GM12873 (cell line): ENCODE measurements around the gene TMEM97.

Source experiments
- TF ChIP-seq, protein P1 (sequence below): IDR thresholded peaks from 2 replicates; pipeline ENCODE4 v1.5.1; 2012; ENCODE audit warnings: low read depth, mild to moderate bottlenecking, moderate library complexity, low read length, control low read depth; ENCODE audit not compliant: insufficient read depth; ENCODE audit errors: missing control alignments

The TMEM97 gene

DNA sequence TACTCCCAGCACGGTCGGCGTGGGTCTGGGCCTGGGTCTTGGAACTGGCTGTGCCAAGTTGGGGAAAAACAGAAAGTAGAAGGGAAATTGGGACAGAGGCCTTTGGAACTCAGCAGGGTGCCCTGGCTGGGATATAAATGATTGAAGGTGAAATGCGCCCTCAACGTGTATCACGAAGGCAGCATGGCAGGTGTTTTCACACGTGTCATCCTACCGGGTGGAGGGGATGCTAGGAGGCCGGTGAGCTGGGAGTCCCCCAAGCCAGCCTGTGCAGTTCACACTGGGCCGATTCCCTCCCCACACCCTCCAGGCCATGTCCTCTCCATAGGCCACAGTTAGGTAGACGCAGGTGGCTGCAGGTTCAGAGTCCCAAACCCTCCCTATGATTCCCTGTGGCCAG is 22.5 kb downstream of the TMEM97 start:
- TF ChIP-seq, protein P1, sequence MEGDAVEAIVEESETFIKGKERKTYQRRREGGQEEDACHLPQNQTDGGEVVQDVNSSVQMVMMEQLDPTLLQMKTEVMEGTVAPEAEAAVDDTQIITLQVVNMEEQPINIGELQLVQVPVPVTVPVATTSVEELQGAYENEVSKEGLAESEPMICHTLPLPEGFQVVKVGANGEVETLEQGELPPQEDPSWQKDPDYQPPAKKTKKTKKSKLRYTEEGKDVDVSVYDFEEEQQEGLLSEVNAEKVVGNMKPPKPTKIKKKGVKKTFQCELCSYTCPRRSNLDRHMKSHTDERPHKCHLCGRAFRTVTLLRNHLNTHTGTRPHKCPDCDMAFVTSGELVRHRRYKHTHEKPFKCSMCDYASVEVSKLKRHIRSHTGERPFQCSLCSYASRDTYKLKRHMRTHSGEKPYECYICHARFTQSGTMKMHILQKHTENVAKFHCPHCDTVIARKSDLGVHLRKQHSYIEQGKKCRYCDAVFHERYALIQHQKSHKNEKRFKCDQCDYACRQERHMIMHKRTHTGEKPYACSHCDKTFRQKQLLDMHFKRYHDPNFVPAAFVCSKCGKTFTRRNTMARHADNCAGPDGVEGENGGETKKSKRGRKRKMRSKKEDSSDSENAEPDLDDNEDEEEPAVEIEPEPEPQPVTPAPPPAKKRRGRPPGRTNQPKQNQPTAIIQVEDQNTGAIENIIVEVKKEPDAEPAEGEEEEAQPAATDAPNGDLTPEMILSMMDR: no peak

GRCh38 chr17:28342313-28342712 is 23.3 kb downstream of the TMEM97 start:
- TF ChIP-seq, protein P1: no peak

DNA sequence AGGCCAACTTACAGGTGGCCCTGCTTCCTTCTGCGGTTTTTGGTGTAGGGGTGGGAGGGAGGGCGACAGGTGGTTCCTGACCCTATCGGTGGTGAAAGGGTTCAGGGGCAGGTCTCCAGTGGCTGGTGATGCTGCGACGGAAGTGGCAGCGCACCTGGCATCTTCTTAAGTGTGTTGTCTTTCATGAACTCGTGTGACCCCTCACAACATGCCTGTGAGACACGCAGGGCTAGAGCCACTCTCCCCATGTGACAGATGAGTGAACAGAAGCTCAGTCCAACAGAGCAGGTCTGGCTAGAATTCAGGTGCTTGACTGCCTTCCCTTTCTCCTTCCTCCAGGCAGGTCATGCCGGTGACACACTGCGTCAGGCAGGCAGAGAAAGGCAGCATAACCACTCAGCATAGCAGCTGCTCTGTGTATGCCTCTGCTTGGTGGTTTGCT is 24.5 kb downstream of the TMEM97 start:
- TF ChIP-seq, protein P1: no peak

DNA sequence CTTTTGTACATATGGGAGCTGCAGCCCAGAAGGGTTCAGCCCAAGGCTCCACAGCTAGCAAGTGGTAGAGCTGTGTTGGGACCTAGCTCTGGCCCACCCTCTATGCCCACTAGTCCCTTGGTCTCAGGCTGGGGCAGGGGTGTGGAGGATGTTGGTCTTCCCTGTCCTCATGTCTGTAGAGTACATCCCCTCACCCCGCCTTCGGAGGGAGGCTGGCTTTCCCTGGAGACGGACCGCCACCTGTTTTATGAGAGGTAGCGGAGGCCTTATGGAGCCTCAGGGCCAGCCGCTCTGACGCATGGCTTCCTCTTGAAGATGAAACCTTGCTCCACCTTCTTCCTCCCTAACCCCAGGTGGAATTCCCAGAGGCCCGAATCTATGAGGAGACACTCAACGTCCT is 25.0 kb downstream of the TMEM97 start:
- TF ChIP-seq, protein P1: no peak

DNA sequence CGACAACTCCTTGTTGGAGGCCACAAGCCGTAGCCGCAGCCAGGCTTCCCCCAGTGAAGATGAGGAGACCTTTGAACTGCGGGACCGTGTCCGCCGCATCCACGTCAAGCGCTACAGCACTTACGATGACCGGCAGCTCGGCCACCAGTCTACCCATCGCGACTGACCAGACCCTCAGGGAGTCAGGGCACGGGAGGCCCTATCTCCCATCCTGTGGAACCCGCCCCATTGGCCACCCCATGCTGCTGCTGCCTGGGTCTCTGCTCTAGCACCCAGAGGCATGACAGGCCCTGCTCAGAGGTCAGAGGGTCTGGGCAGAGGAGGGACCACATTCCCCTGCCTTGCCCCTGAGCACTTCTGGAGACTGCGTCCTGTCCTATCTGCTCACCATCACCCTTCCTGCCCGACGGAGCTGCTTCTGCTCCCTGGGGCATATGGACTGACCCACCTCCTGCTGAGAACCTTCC is 25.5 kb downstream of the TMEM97 start:
- TF ChIP-seq, protein P1: no peak

DNA sequence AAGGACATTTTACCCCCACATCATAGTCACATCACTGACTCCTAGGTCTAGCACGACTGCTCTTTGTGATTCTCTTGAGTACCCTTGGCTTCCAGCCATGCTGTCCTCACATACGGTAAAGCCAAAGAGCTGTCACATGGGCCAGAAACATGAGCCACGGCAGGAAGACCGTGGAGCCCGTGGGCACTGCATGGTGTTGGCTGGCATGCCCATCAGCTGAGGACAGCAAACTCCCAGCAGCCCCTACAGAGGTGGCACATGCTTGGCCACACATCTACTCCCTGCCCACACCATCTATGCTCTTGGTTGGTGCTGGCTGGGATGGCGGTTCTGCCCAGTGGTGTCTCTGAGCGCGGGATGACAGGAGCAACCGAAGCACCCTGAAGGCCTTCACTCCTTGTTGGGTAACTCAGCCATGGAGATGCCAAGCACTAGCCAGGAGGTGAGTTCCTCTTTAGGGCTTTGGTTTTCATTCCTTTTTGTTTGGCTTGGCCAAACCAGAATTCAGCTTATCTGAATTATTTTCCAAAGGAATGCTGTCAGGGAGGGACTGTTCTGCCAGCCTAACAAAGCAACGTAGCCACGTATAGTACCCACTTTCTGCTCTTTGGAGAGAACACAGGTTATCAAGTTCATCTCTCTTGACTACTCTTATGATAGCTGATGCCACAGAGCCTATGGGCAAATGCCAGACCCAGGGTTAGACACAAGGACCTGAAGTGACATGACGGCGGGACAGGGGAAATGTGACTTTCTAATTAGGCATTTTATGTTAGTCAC is 26.6 kb downstream of the TMEM97 start:
- TF ChIP-seq, protein P1: no peak

DNA sequence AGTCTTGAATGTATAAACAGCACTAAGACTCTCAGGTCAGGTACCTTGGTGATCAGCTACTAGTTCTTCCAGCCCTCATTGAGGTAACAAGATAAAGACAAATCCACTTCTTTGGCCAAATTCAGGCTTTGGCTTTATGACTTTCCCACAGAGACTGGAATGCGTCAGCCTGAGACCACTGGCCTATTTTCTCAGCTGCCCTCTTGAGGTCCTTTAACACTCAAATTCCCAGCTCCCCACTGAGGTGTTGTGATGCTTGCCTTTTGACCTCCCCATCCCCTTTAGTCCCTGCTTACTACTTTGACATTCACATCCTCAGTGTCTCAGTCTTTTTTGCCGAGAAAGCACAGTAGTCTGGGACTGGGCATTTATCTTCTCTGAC is 27.2 kb downstream of the TMEM97 start:
- TF ChIP-seq, protein P1: no peak
